ENCODE measurements around the gene USP19.
A peak's percentile ranks its signal among the peaks of the same experiment; 100 is the strongest.

USP19 gene, protein sequence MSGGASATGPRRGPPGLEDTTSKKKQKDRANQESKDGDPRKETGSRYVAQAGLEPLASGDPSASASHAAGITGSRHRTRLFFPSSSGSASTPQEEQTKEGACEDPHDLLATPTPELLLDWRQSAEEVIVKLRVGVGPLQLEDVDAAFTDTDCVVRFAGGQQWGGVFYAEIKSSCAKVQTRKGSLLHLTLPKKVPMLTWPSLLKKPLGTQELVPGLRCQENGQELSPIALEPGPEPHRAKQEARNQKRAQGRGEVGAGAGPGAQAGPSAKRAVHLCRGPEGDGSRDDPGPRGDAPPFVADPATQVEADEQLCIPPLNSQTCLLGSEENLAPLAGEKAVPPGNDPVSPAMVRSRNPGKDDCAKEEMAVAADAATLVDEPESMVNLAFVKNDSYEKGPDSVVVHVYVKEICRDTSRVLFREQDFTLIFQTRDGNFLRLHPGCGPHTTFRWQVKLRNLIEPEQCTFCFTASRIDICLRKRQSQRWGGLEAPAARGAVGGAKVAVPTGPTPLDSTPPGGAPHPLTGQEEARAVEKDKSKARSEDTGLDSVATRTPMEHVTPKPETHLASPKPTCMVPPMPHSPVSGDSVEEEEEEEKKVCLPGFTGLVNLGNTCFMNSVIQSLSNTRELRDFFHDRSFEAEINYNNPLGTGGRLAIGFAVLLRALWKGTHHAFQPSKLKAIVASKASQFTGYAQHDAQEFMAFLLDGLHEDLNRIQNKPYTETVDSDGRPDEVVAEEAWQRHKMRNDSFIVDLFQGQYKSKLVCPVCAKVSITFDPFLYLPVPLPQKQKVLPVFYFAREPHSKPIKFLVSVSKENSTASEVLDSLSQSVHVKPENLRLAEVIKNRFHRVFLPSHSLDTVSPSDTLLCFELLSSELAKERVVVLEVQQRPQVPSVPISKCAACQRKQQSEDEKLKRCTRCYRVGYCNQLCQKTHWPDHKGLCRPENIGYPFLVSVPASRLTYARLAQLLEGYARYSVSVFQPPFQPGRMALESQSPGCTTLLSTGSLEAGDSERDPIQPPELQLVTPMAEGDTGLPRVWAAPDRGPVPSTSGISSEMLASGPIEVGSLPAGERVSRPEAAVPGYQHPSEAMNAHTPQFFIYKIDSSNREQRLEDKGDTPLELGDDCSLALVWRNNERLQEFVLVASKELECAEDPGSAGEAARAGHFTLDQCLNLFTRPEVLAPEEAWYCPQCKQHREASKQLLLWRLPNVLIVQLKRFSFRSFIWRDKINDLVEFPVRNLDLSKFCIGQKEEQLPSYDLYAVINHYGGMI (N-terminal part only)

DNA sequence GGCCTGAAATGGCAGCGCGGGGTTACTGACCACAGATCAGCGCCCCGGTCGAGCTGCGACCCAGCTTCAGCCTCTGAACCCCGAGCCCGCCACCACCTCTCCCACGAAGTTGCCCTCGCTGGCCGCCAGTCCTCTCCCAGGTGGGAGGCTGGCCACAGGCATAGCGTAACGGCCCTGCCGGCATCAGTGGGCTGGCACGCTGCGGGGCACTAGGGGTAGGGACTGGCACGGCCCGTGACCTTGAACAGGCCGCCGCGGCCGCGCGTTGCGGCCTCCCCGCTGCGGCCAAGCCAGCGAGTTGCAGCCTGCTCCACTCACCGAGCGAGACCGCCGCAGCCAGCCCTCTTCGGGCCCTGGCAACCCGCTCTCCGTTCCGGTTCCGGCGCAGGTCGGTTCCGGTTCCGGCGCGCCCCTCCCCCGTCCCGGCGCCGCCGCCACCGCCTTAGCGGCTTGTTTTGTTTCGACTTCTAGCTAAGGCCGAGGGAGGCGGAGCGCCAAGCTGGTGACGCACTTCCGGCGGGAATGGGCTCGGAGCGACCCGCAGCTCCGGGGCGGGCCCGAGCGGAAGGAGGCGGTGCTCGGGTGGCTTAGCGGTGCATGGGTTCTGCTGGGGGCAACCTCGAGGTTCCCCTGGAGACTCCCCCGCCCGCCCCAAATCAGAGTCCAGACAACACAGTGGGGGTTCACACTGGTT, at the start of gene USP19:
USP19 (minus strand) TSS at position 386 of the 694 bp plus-strand sequence. CDS start 1,678 bp downstream, outside the sequence.
- no peaks in the 10 kb centered on the region for H3K9me3 Mint-ChIP-seq
- DNase-seq, result peak; percentile 93
- H3K27ac Mint-ChIP-seq, result peak within 1 kb of the TSS; percentile 96
- H3K27me3 Mint-ChIP-seq (ENCODE audit: low read depth, poor library complexity), result no peaks in the 10 kb centered on the region
- peak within 1 kb of the TSS; percentile 92 for H3K4me3 Mint-ChIP-seq
- TF ChIP-seq, protein P1, sequence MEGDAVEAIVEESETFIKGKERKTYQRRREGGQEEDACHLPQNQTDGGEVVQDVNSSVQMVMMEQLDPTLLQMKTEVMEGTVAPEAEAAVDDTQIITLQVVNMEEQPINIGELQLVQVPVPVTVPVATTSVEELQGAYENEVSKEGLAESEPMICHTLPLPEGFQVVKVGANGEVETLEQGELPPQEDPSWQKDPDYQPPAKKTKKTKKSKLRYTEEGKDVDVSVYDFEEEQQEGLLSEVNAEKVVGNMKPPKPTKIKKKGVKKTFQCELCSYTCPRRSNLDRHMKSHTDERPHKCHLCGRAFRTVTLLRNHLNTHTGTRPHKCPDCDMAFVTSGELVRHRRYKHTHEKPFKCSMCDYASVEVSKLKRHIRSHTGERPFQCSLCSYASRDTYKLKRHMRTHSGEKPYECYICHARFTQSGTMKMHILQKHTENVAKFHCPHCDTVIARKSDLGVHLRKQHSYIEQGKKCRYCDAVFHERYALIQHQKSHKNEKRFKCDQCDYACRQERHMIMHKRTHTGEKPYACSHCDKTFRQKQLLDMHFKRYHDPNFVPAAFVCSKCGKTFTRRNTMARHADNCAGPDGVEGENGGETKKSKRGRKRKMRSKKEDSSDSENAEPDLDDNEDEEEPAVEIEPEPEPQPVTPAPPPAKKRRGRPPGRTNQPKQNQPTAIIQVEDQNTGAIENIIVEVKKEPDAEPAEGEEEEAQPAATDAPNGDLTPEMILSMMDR (IDR thresholded peaks at IDR 0.05), result no peak
- H3K4me1 Mint-ChIP-seq, result peaks cover 13% of the 10 kb centered on the region
- peaks cover 33% of the 10 kb centered on the region for H3K36me3 Mint-ChIP-seq (ENCODE audit: low read depth)

DNA sequence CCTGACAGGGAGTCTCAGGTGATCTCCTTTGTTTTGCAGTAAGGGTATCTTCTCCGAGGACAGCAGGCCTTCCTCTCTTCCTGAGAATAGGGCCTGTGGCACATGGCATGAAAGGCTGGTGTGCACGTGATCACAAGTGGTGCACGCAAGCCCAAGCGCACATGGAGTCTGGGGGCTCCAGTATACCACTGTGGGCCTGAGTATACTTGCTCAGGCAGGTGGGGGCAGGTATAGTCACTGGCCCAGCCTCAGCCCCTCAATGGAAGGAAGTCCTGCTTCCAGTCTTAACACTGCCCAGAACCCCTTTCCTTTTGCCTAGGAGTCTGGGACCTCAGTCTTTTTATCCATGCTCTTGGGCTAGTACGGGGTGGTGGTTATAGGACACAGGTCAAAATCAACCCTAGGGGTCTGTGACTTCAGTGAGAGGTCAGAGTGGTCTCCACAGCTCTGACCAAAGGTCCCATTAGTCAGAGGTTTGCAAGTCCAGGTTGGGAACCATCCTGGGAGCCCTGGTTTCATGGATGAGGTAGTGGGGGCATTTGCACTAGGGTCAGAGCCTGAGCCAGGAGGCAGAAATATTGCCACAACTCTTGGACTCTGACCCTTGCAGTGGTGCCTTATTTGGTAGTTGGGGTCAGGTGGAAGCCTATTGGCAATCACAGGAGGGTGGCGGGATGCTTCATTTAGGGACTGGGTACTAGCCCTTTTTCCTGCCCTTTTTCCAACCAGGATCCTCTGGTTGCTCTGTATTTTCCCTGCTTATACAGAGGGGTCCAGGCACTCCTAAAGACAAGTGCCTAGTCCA, 46.3 kb upstream of the USP19 start:
- no peak for DNase-seq
- TF ChIP-seq, protein P1 (IDR thresholded peaks at IDR 0.05), result no peak
- H3K27me3 Mint-ChIP-seq (ENCODE audit: low read depth, poor library complexity), result peaks cover 14% of the 10 kb centered on the region
- peaks cover 16% of the 10 kb centered on the region for H3K36me3 Mint-ChIP-seq (ENCODE audit: low read depth)
- no peak overlapping the region for H3K27ac Mint-ChIP-seq
- no peaks in the 10 kb centered on the region for H3K9me3 Mint-ChIP-seq
- peak overlapping the region; percentile 86 for H3K4me3 Mint-ChIP-seq
- H3K4me1 Mint-ChIP-seq, result peaks cover 34% of the 10 kb centered on the region

DNA sequence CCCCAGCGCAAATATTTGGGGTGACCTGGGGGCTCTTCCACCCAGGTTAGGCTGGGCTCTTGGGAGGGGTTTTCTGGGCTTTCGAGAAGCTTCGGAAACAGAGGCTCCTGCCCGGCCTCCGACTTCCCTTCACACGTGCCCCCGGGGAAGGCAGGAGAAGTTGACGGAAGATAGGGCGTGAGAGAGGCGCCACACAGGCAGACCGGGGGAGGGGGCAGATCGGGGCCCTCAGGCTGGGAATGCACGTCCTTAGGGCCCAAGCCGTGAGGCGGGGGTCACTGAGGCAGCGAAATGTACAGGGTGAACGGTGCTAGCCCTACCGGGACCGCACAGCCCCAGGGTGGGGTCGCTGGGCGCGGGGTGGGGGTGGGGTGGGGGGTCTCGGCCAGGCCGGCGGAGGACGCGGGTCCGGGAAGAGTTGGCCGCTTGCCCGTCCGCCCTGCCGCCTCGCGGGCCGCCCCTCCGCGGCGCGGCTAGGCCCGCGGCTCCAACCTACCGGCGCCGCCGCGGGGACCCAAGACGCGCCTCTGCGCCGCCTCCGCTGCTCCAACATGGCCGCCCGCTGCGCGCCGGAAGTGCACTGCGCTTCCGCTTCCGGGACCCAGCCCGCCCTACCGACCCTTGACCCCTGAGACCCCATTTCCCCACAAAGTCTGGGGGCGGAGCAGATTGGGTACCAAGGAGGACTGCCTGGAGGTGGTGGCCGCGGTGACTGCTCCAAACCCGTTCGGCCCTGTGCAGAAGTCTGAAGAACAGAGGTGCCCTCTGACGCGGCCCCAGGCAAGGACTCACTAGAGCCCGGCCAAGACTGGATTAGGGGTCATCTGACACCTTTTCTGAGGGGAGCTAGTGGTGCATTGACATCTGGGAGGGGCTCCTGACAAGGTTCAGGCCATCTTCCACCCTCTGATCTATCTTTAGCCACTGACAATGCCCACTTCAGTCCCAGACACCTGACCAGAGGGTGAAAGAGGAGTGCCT, 45.4 kb upstream of the USP19 start, which contains the start of gene CCDC71:
CCDC71 (minus strand) TSS at position 561 of the 981 bp plus-strand sequence. CDS start 2,123 bp downstream, outside the sequence.
- H3K27ac Mint-ChIP-seq, result peak within 1 kb of the TSS; percentile 80
- TF ChIP-seq, protein P1 (IDR thresholded peaks at IDR 0.05), result no peak
- no peaks in the 10 kb centered on the region for H3K9me3 Mint-ChIP-seq
- DNase-seq, result peak; percentile 73
- peaks cover 14% of the 10 kb centered on the region for H3K27me3 Mint-ChIP-seq (ENCODE audit: low read depth, poor library complexity)
- H3K4me3 Mint-ChIP-seq, result peak within 1 kb of the TSS; percentile 95
- H3K4me1 Mint-ChIP-seq, result peaks cover 28% of the 10 kb centered on the region
- H3K36me3 Mint-ChIP-seq (ENCODE audit: low read depth), result peaks cover 16% of the 10 kb centered on the region

DNA sequence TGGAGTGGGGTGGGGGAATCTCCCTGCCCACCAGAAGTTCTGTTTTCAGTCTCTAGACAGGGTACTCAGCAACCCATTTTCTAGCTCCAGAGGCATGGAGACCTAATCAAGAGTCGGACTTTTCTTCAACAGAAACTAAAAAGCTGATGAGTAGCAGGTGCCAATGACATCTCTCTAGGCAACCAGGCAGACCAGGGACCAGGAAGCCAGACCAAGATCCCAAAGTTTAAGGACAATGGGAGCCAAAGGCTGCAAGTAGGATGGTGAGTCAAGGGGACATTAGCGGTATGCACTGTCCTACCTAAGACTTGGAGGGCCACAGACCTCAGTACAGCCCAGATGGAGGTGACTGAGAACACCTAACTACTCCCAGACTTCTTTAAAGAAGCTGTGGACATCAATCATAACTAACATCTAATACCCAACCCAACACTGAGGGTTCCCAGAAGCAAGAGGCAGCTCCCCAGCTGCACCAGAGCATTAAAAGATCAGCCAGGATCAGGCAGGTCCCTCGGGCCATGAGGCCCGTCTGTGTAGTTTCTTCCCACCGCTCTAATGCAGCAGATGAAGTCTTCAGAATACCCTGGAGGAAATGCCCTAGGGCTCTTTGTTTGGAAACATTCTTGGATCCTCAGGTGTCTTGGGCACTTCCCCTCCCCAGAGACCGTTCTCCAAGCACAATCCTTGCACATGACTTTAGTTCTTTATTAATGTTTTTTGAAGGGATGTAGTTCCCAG, 44.5 kb upstream of the USP19 start:
- Mint-ChIP-seq H3K9me3 (no peaks in the 10 kb centered on the region), H3K27me3 (ENCODE audit: low read depth, poor library complexity) (peaks cover 14% of the 10 kb centered on the region), H3K4me1 (peaks cover 20% of the 10 kb centered on the region), H3K36me3 (ENCODE audit: low read depth) (peaks cover 20% of the 10 kb centered on the region), H3K4me3 (peak overlapping the region; percentile 95), H3K27ac (peak overlapping the region; percentile 80)
- no peak for DNase-seq
- TF ChIP-seq, protein P1 (IDR thresholded peaks at IDR 0.05), result no peak
